Upper lobe of left lung (tissue), 4 donors: ENCODE measurements around the gene TEDDM1.

Experiments
- EP300 ChIP-seq, 4 donors: sonication (generic); formaldehyde crosslinking; IDR thresholded peaks; one replicate each; pipeline ENCODE4 v1.5.1; 2017; ENCODE audit warnings: antibody characterized with exemption in 4 of 4, control low read depth in 2 of 4
- POLR2A ChIP-seq, 4 donors: fragments of 450-650 bp; IDR thresholded peaks; one replicate each; pipeline ENCODE4 v1.5.1; 2016 to 2017; ENCODE audit warnings: antibody characterized with exemption in 4 of 4, mild to moderate bottlenecking in 2 of 4
- POLR2AphosphoS5 ChIP-seq, 2 donors: sonication (generic); formaldehyde crosslinking; IDR thresholded peaks; one replicate each; pipeline ENCODE4 v1.5.1; 2017; ENCODE audit warnings: antibody characterized with exemption in 2 of 2
- TF ChIP-seq, protein P1 (sequence below), 6 experiments: fragments of 450-650 bp in 4 of 6; fragments of 200-600 bp in 2 of 6; sonication (generic) in 2 of 6; IDR thresholded peaks; one replicate each; pipeline ENCODE4 v1.5.1; 2016 to 2019; ENCODE audit warnings: antibody characterized with exemption in 6 of 6

DNA sequence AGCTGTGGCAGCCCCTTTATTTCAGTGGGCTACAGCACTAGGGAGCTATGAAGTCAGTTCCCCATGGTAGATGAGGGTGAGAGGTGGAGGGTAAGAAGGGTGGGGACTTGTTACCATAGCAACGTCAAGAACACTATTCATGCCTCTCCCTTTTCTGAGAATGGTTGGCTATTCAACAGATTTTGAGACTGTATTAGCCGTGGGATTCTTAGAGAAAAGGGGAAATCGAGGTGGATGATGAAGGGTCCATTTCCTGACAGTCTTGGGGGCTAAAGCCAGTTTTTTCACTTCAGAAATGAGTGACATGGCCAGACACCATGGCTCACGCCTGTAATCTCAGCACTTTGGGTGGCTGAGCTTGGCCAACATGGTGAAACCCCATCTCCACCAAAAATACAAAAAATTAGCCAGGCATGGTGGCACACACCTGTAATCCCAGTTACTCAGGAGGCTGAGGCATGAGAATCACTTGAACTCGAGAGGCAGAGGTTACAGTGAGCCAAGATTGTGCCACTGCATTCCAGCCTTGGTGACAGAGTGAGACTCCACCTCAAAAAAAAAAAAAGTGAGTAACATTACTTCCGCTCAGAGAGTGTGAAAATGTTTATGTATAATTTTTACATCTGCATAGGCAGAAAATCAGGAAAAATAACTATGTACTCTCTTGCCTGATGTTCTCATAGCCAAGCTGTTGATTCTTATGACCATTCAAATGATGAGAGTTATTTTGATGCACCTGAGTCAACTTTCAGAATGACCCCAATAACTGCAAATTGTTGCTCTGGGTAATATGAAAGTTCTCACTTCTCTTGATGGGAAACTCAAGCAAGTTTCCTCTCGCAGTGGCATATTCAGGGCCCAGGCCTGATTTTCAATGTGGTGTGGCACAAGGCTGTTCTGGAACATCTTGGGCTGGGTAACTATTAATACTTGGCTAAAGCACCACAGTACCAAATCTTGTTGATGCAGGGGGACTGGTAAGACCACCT, 26.3 kb upstream of the TEDDM1 start:
- TF ChIP-seq POLR2A (IDR thresholded peaks at IDR 0.05): no peak
- TF ChIP-seq, protein P1, sequence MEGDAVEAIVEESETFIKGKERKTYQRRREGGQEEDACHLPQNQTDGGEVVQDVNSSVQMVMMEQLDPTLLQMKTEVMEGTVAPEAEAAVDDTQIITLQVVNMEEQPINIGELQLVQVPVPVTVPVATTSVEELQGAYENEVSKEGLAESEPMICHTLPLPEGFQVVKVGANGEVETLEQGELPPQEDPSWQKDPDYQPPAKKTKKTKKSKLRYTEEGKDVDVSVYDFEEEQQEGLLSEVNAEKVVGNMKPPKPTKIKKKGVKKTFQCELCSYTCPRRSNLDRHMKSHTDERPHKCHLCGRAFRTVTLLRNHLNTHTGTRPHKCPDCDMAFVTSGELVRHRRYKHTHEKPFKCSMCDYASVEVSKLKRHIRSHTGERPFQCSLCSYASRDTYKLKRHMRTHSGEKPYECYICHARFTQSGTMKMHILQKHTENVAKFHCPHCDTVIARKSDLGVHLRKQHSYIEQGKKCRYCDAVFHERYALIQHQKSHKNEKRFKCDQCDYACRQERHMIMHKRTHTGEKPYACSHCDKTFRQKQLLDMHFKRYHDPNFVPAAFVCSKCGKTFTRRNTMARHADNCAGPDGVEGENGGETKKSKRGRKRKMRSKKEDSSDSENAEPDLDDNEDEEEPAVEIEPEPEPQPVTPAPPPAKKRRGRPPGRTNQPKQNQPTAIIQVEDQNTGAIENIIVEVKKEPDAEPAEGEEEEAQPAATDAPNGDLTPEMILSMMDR (IDR thresholded peaks at IDR 0.05): no peak
- no peak for TF ChIP-seq POLR2AphosphoS5 (IDR thresholded peaks at IDR 0.05)
- TF ChIP-seq EP300 (IDR thresholded peaks at IDR 0.05): no peak
